PC-3 (cell line): ENCODE measurements around the gene SPHK1. TPM values are rescaled to one million over a fixed set of nuclear protein-coding genes. Genes with fewer than 3 reads are reported as not detected.

Experiments used
- ATAC-seq: fragments of 200-7000 bp; cut with Tn5 transposase; 2 replicates; pipeline ENCODE4 v1.9.1; 2020; ENCODE audit warnings: mild to moderate bottlenecking, moderate library complexity
- BruUV-seq: library from RNA; stranded (reverse); fragments of 400-500 nt; replicated peaks from 2 replicates; lab custom pipeline; 2021; lab: Mats Ljungman, UMichigan
- CTCF ChIA-PET: fragments of 300-600 bp; sonication (Branson Sonifier 250); formaldehyde crosslinking; loops from one replicate; lab custom pipeline; 2022; ENCODE audit warnings: antibody characterized with exemption; lab: Charles Lee
- POLR2A ChIA-PET: fragments of 300-600 bp; sonication (Branson Sonifier 250); formaldehyde crosslinking; loops from one replicate; lab custom pipeline; 2022; ENCODE audit warnings: antibody characterized with exemption; ENCODE audit not compliant: unreplicated experiment; lab: Charles Lee
- DNase-seq: peaks from one replicate; pipeline ENCODE4 v3.0.0-alpha.2; 2015
- H2AFZ ChIP-seq: fragments of 300-600 bp; sonication (generic); 2 replicates; pipeline ENCODE4 v1.6.0; 2016; ENCODE audit warnings: antibody characterized with exemption, low read length
- H3F3A ChIP-seq: fragments of 300-600 bp; sonication (generic); one replicate; pipeline ENCODE4 v1.6.0; 2017; ENCODE audit warnings: antibody characterized with exemption, low read length, control low read depth, mild to moderate bottlenecking; ENCODE audit not compliant: unreplicated experiment
- H3K27ac ChIP-seq: fragments of 300-600 bp; sonication (generic); 2 replicates; pipeline ENCODE4 v1.5.1; 2016; ENCODE audit warnings: mild to moderate bottlenecking, low read length
- H3K27me3 ChIP-seq: fragments of 300-600 bp; sonication (generic); 2 replicates; pipeline ENCODE4 v1.6.1; 2016; ENCODE audit warnings: low read length, mixed read lengths
- H3K36me3 ChIP-seq: fragments of 300-600 bp; sonication (generic); 2 replicates; pipeline ENCODE4 v1.6.1; 2016; ENCODE audit warnings: low read depth, mixed run types, low read length, mixed read lengths
- H3K4me1 ChIP-seq: fragments of 300-600 bp; sonication (generic); 2 replicates; pipeline ENCODE4 v1.5.1; 2016; ENCODE audit warnings: low read length; ENCODE audit not compliant: insufficient read depth
- H3K4me2 ChIP-seq: fragments of 300-600 bp; sonication (generic); 2 replicates; pipeline ENCODE4 v1.6.0; 2016; ENCODE audit warnings: low read length
- H3K4me3 ChIP-seq: fragments of 300-600 bp; sonication (generic); 2 replicates; pipeline ENCODE4 v1.5.1; 2016; ENCODE audit warnings: mild to moderate bottlenecking, low read length, mixed read lengths
- H3K79me2 ChIP-seq: fragments of 300-600 bp; sonication (generic); 2 replicates; pipeline ENCODE4 v1.6.1; 2017; ENCODE audit warnings: low read length, mixed read lengths
- H3K9ac ChIP-seq: fragments of 300-600 bp; sonication (generic); 2 replicates; pipeline ENCODE4 v1.6.0; 2016; ENCODE audit warnings: mild to moderate bottlenecking, low read length
- H3K9me2 ChIP-seq: fragments of 300-600 bp; sonication (generic); replicated peaks from 2 replicates; pipeline ENCODE4 v1.6.1; 2016; ENCODE audit warnings: mixed run types, low read length, mixed read lengths
- H3K9me3 ChIP-seq: fragments of 300-600 bp; sonication (generic); 2 replicates; pipeline ENCODE4 v1.6.1; 2016; ENCODE audit warnings: low read length, mixed read lengths
- H4K20me1 ChIP-seq: fragments of 300-600 bp; sonication (generic); 2 replicates; pipeline ENCODE4 v1.6.1; 2016; ENCODE audit warnings: low read length, mixed read lengths
- EZH2 ChIP-seq: fragments of 300-600 bp; sonication (generic); IDR thresholded peaks from one replicate; pipeline ENCODE4 v1.6.1; 2017; ENCODE audit warnings: antibody characterized with exemption, mild to moderate bottlenecking, low read length; ENCODE audit not compliant: unreplicated experiment
- EZH2phosphoT487 ChIP-seq: fragments of 300-600 bp; sonication (generic); IDR thresholded peaks from 2 replicates; pipeline ENCODE4 v1.6.1; 2018; ENCODE audit warnings: mild to moderate bottlenecking, antibody characterized with exemption, low read length, borderline replicate concordance
- intact Hi-C: fragments of 100-400 bp; cut with micrococcal nuclease; formaldehyde crosslinking; loops from 2 replicates; pipeline ENCODE4 v1.9.0; 2023
- total RNA-seq: library from RNA; depleted of rRNA; stranded (reverse); fragments of >200 nt; gene quantifications from 2 replicates; pipeline ENCODE4 v1.2.3, GENCODE V29; 2014; rRNA removed
- TF ChIP-seq, protein P1 (sequence below): fragments of 300-600 bp; sonication (generic); conservative IDR thresholded peaks from 2 replicates; pipeline ENCODE4 v1.5.1; 2017; ENCODE audit warnings: antibody characterized with exemption, low read depth, mild to moderate bottlenecking, low read length

Gene SPHK1
- total RNA-seq, 1 experiment from 2014 or later = 54.2 TPM

- ATAC-seq = no peak
- no peak for DNase-seq
- Histone ChIP-seq H3K79me2 (peaks cover 98% of the 10 kb centered on the region), H3K4me1 (peaks cover 29% of the 10 kb centered on the region), H3K4me2 (no peak overlapping the region), H3K9ac (no peak overlapping the region), H3K36me3 (peaks cover 7% of the 10 kb centered on the region; the same call in 1 of the 2 replicates), H3K27ac (no peak overlapping the region), H3K4me3 (no peak overlapping the region), H3K27me3 (no peaks in the 10 kb centered on the region), H2AFZ (no peak overlapping the region), H3K9me3 (no peaks in the 10 kb centered on the region), H4K20me1 (peaks cover 59% of the 10 kb centered on the region), H3F3A (no peaks in the 10 kb centered on the region), H3K9me2 (no peaks in the 10 kb centered on the region)
- ChIA-PET POLR2A (interaction anchor here (0.6 kb wide), 1 partner anchor 92 kb away, joined by 3 read pairs; no protein-coding TSS in a partner anchor), CTCF (no interaction called here)
- TF ChIP-seq EZH2phosphoT487 (no peak), EZH2 (no peak)
- TF ChIP-seq, protein P1, sequence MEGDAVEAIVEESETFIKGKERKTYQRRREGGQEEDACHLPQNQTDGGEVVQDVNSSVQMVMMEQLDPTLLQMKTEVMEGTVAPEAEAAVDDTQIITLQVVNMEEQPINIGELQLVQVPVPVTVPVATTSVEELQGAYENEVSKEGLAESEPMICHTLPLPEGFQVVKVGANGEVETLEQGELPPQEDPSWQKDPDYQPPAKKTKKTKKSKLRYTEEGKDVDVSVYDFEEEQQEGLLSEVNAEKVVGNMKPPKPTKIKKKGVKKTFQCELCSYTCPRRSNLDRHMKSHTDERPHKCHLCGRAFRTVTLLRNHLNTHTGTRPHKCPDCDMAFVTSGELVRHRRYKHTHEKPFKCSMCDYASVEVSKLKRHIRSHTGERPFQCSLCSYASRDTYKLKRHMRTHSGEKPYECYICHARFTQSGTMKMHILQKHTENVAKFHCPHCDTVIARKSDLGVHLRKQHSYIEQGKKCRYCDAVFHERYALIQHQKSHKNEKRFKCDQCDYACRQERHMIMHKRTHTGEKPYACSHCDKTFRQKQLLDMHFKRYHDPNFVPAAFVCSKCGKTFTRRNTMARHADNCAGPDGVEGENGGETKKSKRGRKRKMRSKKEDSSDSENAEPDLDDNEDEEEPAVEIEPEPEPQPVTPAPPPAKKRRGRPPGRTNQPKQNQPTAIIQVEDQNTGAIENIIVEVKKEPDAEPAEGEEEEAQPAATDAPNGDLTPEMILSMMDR = no peak
- BruUV-seq = no TSS peak
- intact Hi-C loops = no loop called here
These were observed 51.3 kb downstream of the SPHK1 start for GRCh38 chr17:76435751-76436150.

Other genes starting within 250 kb of the SPHK1 start
- gene FOXJ1, start 243.4 kb upstream of the SPHK1 start, total RNA-seq = 0.26 and 0.69 TPM in 2 replicates
- gene RNF157, start 144.1 kb upstream of the SPHK1 start, total RNA-seq = 7.3 and 7.4 TPM in 2 replicates
- 59.5 and 63.5 TPM in 2 replicates for gene UBALD2, start 119.3 kb upstream of the SPHK1 start, total RNA-seq
- 2.2 and 5.7 TPM in 2 replicates for gene QRICH2, start 76.3 kb upstream of the SPHK1 start, total RNA-seq
- 43.9 and 47.8 TPM in 2 replicates for gene PRPSAP1, start 30.7 kb upstream of the SPHK1 start, total RNA-seq
- 64.7 and 77.3 TPM in 2 replicates for gene UBE2O, start 68.5 kb downstream of the SPHK1 start, total RNA-seq
- gene AANAT, start 83.0 kb downstream of the SPHK1 start, total RNA-seq = not detected in 2 replicates
- 52.3 and 74.8 TPM in 2 replicates for gene RHBDF2, start 116.8 kb downstream of the SPHK1 start, total RNA-seq
- gene CYGB, start 153.1 kb downstream of the SPHK1 start, total RNA-seq = 0.40 and 0.62 TPM in 2 replicates
- gene PRCD, start 155.4 kb downstream of the SPHK1 start, total RNA-seq = 0.86 and 2.5 TPM in 2 replicates
- gene ST6GALNAC2, start 201.3 kb downstream of the SPHK1 start, total RNA-seq = 1.0 and 6.4 TPM in 2 replicates